ENCODE data around the gene ASB13.

The ASB13 gene, protein sequence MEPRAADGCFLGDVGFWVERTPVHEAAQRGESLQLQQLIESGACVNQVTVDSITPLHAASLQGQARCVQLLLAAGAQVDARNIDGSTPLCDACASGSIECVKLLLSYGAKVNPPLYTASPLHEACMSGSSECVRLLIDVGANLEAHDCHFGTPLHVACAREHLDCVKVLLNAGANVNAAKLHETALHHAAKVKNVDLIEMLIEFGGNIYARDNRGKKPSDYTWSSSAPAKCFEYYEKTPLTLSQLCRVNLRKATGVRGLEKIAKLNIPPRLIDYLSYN

DNA sequence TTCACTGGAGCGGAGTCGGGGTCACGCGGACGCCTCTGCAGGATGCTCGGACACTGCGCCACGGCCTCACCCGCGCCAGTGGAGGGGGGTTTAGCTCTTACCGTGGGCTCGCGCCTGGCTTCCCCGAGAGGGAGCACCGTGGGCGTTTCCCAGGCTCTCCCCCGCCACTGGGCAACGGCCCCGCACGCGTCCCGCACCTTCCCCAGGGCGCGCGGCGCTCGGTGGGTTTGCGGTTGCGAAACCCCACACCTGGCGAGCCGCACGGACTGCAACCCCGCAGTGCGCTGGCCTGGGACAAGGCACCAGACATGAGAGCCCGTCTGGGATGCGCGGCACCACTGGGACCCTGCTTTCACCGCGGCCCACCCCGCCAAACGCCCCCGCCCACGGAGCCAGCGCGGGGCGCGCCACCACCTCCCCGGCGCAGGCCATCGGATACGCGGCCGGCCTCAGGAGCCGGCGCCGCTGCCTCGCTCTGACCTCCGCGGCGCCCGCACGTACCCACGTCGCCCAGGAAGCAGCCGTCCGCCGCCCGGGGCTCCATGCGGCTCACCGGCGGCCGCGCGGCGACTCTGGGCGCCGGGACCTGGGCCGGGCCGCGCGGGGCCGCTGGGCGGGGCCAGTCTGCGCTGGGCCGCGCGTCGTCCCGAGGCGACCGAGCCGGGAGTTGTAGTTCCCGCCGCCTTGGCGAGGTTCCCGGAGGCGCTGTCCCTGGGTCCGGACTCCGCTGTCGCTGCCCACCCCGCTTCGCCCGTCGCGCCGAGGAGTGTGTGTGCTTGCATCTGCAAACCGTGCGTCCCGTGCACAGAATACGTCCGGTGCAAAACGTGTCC, at the start of gene ASB13:
Gene ASB13, minus strand, starts transcription at position 588 of the 833 bp plus-strand sequence. Its CDS starts 44 bp downstream, at position 544.
- TF ChIP-seq, protein P1, sequence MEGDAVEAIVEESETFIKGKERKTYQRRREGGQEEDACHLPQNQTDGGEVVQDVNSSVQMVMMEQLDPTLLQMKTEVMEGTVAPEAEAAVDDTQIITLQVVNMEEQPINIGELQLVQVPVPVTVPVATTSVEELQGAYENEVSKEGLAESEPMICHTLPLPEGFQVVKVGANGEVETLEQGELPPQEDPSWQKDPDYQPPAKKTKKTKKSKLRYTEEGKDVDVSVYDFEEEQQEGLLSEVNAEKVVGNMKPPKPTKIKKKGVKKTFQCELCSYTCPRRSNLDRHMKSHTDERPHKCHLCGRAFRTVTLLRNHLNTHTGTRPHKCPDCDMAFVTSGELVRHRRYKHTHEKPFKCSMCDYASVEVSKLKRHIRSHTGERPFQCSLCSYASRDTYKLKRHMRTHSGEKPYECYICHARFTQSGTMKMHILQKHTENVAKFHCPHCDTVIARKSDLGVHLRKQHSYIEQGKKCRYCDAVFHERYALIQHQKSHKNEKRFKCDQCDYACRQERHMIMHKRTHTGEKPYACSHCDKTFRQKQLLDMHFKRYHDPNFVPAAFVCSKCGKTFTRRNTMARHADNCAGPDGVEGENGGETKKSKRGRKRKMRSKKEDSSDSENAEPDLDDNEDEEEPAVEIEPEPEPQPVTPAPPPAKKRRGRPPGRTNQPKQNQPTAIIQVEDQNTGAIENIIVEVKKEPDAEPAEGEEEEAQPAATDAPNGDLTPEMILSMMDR (IDR thresholded peaks at IDR 0.05; ENCODE audit: insufficient read depth, low read depth, low read length, missing control alignments): no peak
- peak; percentile 22 for DNase-seq (ENCODE audit: low read depth)
- H3K4me3 ChIP-seq (ENCODE audit: low read depth, low read length): peak within 1 kb of the TSS; percentile 52

DNA sequence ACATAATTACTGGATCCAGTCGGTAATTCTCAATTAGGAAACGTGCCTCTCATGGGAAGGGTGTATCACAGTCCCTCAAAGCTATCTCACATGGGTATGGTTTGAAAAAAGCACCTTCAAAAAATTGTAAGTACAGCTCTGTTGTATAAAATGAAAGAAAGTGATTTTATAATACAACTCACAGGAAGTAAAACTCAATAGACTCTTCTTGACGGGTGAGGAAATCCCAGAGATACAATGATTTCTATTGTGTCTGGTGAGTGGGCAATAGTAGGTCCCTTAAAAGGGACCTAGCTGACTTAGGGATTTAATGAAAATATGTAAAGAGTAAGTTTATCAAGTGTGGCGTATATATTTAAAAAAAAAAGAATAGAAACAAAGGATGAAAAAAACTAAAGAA, 45.2 kb upstream of the ASB13 start:
- DNase-seq (ENCODE audit: low read depth): no peak
- TF ChIP-seq, protein P1 (IDR thresholded peaks at IDR 0.05; ENCODE audit: insufficient read depth, low read depth, low read length, missing control alignments): no peak
- peak overlapping the region; percentile 51 for H3K4me3 ChIP-seq (ENCODE audit: low read depth, low read length)

DNA sequence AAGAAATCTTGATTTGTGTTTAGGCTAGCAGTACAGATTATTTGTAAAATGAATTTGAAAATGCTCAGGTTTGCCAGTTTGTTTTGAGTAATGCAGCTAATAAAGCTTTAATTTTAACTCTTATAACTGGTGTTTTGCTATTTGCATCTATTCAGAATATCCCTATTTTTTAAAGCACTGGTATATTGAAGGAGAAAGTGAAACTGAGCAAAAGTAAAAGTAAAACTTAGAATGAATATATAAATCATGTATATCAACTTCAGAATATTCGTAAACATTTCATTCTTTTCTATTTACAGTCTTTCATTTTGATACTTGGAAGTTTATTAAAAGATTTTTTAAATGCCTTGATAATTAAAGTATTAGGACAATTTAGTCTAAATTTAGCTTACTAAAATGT, 44.5 kb upstream of the ASB13 start:
- TF ChIP-seq, protein P1 (IDR thresholded peaks at IDR 0.05; ENCODE audit: insufficient read depth, low read depth, low read length, missing control alignments): no peak
- H3K4me3 ChIP-seq (ENCODE audit: low read depth, low read length): peak overlapping the region; percentile 51
- no peak for DNase-seq (ENCODE audit: low read depth)

DNA sequence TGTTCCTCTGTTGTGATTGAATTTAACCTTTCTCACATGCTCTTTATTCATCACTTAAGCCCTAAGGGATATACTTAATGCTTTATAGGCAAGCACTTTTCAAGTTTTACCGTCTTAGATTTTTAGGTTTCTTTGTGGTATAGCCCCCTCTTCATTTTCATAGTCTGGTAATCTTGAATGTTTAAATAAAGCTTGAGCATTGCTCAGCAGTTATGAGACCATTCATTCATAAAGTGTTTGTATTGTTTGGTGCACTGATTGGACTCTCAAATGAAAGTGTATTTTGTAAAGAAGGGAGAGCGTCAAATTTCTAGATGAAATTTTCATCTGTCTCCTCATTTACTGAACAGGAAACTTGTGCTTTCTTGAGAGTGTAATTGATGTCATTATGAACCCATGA, 43.5 kb upstream of the ASB13 start:
- no peak for DNase-seq (ENCODE audit: low read depth)
- TF ChIP-seq, protein P1 (IDR thresholded peaks at IDR 0.05; ENCODE audit: insufficient read depth, low read depth, low read length, missing control alignments): no peak
- H3K4me3 ChIP-seq (ENCODE audit: low read depth, low read length): peak overlapping the region; percentile 26; the same call in 1 of the 2 replicates

DNA sequence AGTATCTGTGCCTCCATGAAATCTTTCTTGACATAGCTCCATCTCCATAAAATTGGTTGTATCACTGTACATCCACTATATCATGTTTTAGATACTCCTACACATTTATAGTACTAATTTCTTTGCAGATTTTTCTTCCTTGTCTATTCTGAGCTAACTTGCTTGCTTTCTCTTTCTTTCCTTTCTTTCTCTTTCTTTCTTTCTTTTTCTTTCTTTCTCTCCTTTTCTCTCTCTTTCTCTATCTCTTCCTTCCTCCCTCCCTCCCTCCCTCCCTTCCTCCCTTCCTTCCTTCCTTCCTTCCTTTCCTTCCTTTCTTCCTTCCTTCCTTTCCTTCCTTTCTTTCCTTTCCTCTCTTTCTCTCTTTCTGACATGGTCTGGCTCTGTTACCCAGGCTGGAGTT, 42.0 kb upstream of the ASB13 start:
- H3K4me3 ChIP-seq (ENCODE audit: low read depth, low read length): no peak overlapping the region

DNA sequence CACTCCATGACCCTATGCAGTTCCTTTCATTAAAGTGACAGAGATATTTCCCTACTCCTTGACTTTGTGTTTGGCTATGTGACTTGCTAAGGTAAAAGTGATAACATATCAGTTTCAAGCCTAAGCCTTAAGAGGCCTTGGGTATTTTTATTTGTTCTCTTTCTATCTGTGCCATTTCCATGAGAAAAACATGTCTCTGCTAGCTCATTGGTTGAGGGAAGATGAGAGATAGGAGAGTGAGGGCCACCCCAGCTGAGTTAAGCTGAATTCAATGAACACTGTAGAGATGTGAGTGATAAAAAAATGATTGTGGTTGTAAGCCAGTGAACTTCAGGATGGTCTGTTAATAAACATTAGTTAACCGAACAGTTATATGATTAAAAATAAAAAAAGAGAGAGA, 31.7 kb upstream of the ASB13 start:
- no peak for DNase-seq (ENCODE audit: low read depth)

More for the DNA sequence above, 42.0 kb upstream of the ASB13 start:
- no peak for DNase-seq (ENCODE audit: low read depth)
- TF ChIP-seq, protein P1 (IDR thresholded peaks at IDR 0.05; ENCODE audit: insufficient read depth, low read depth, low read length, missing control alignments): no peak

More for the DNA sequence above, 31.7 kb upstream of the ASB13 start:
- TF ChIP-seq, protein P1 (IDR thresholded peaks at IDR 0.05; ENCODE audit: insufficient read depth, low read depth, low read length, missing control alignments): no peak
- no peak overlapping the region for H3K4me3 ChIP-seq (ENCODE audit: low read depth, low read length)

All from GM12865 (cell line).